RWPE1 (cell line): Measurements from ENCODE around the gene TSPO2.

ENCODE experiments used
- CTCF ChIA-PET: fragments of 350-600 bp; sonication (Branson Sonifier 250); formaldehyde crosslinking; extraction: SDS; loops from one replicate; lab custom pipeline; 2021; lab: Yijun Ruan, JAX
- POLR2A ChIA-PET: fragments of 400-600 bp; formaldehyde crosslinking; extraction: SDS; loops from one replicate; lab custom pipeline; 2020; ENCODE audit warnings: antibody characterized with exemption; ENCODE audit not compliant: low non-redundant PET; lab: Yijun Ruan, JAX
- DNase-seq: peaks from one replicate; pipeline ENCODE4 v3.0.0; 2012; ENCODE audit warnings: low spot score
- H3K27ac ChIP-seq: fragments of 450-650 bp; 2 replicates; pipeline ENCODE4 v1.5.1; 2017
- TF ChIP-seq, protein P1 (sequence below): fragments of 450-650 bp; conservative IDR thresholded peaks from 2 replicates; pipeline ENCODE4 v1.5.1; 2017; ENCODE audit warnings: low read depth, mild to moderate bottlenecking

The TSPO2 gene

DNA sequence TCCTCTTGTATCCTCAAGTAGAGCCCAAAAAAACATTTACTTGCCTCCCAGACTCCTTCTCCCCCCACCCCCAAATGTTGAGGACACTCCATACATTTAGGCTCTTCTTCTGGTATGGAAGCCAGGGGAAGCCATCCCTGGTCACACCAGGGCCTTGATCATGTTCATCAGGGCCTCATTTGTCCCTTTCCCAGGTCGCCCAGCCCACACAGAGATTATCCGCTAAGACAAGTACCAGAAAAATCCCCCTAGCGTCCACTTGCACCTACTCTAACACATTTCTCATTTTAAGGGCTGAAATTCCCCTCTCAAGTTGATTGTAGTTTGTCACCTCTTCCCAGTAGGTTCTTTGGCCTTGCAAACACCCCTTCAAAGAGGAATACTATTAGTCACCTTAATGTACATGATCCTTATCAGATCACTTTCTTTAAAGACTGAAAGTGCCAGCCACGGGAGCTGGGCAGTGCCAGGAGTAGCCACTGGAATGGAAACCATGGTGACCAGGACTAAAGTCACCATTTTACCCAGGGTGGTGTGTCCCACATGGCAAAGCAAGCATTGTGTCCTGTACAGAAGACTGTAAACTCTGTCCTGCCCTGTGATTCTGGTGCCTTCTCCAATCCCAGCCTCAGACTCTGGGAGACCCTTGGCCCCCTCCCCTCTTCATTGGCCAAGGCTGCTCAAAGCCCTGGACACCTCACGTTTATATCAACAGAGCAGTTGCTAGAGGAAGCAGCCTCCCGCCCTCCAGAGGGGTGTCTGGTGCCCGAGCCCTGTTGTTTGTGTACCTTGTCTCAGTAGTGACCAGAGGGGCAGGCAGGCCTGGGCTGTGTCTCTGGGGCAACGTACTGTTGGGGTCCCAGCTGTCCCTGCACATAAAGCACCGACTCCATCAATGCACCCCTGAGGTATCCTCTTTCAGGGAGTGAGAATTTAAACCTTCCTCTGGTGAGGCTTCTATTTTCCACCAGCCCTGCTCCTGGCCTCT lies 5.8 kb downstream of the TSPO2 start:
- no peak overlapping the region for H3K27ac ChIP-seq

DNA sequence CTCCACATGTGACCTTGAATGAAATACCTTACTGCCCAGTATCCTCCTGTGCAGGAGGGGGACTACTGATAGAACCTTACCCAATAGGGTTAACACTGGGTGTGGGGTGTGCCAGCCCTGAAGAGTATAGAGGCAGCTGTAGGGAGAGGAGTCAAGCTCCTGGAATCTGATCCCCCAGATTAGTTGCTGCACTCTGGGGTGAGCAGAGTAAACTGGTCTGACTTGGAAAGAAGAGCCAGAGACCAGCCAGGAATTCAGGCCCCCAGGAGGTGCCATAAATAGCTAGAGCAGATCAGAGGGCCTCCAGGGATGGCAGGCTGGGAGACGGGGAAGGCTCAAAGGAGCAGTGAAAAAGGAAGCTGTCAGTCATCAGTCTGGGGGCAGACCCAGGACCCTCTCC lies 7.3 kb downstream of the TSPO2 start:
- ChIA-PET CTCF (interaction anchor here (0.6 to 1.4 kb wide), 6 partner anchors 9 to 155 kb away, joined by 3 to 4 read pairs (median 4); partner anchors contain the start of gene UNC5CL), POLR2A (no interaction called here)
- no peak overlapping the region for H3K27ac ChIP-seq
- TF ChIP-seq, protein P1, sequence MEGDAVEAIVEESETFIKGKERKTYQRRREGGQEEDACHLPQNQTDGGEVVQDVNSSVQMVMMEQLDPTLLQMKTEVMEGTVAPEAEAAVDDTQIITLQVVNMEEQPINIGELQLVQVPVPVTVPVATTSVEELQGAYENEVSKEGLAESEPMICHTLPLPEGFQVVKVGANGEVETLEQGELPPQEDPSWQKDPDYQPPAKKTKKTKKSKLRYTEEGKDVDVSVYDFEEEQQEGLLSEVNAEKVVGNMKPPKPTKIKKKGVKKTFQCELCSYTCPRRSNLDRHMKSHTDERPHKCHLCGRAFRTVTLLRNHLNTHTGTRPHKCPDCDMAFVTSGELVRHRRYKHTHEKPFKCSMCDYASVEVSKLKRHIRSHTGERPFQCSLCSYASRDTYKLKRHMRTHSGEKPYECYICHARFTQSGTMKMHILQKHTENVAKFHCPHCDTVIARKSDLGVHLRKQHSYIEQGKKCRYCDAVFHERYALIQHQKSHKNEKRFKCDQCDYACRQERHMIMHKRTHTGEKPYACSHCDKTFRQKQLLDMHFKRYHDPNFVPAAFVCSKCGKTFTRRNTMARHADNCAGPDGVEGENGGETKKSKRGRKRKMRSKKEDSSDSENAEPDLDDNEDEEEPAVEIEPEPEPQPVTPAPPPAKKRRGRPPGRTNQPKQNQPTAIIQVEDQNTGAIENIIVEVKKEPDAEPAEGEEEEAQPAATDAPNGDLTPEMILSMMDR = no peak
- DNase-seq = no peak

More for the DNA sequence above, 5.8 kb downstream of the TSPO2 start:
- ChIA-PET POLR2A (no interaction called here), CTCF (interaction anchor here (0.7 to 1.4 kb wide), 4 partner anchors 9 to 153 kb away, joined by 3 to 4 read pairs (median 3); partner anchors contain the start of gene UNC5CL)
- TF ChIP-seq, protein P1 = no peak
- DNase-seq = no peak

DNA sequence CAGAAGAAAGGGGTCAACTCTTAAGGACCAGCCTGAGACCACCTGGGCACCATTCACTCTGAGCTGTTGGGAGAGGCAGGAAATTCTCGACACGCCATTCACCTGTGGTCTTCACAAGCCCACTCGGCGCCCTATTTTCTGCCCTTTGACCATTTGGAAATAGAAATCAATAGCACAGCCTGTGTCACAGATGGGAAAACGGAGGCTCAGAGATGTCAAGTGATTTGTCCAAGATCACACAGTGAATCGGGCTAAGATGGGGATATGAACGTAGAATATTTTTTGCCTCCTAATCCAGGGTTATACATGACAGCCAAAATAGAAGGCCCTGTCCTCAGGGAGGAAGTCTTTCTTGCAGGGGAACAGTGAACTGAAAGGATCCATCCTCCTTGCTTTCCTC lies 7.7 kb downstream of the TSPO2 start:
- H3K27ac ChIP-seq = no peak overlapping the region
- no peak for DNase-seq
- ChIA-PET POLR2A (no interaction called here), CTCF (interaction anchor here (1.0 kb wide), 1 partner anchor 22 kb away, joined by 4 read pairs; no protein-coding TSS in a partner anchor)
- TF ChIP-seq, protein P1 = no peak

DNA sequence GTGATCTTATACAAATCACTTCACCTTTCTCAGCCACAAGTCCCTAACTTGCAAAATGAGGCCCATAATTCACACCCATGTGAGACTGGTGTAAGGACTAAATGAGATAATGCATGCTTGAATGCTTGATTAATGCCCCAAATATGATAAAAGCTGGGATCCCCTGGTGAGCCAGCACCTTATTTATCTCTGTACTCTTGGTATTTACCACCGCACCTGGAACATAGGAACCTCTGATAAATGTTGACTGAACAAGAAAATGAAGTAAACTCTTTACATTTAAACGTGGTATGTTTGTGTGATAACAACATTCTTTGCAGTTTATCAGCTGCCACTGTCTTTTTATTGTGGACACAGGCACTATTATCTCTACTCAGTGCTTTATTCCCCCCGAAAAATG lies 8.3 kb downstream of the TSPO2 start:
- TF ChIP-seq, protein P1 = no peak
- POLR2A ChIA-PET = no interaction called here
- no peak overlapping the region for H3K27ac ChIP-seq
- DNase-seq = no peak
- CTCF ChIA-PET = interaction anchor here (1.0 kb wide), 1 partner anchor 22 kb away, joined by 4 read pairs; no protein-coding TSS in a partner anchor

DNA sequence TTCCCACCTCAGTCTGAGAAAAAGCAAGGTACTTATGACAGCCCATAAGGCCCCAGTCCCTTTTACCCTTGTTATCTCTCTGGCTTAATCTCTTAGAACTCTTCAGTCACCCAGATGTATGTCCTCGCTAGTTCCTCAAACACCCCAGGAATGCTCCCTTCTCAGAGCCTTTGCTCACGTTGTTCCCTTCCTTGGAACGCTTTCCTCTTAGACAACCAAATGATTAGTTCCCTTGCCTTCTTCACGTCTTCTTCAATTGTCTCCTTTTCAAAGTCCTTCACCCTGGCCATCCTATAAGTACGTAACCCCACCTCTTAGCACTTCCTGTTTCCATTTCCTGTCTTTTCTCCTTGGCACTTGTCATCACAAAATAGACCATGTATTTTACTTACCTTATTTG lies 9.6 kb downstream of the TSPO2 start:
- ChIA-PET POLR2A (no interaction called here), CTCF (no interaction called here)
- no peak for DNase-seq
- H3K27ac ChIP-seq = no peak overlapping the region
- TF ChIP-seq, protein P1 = no peak

DNA sequence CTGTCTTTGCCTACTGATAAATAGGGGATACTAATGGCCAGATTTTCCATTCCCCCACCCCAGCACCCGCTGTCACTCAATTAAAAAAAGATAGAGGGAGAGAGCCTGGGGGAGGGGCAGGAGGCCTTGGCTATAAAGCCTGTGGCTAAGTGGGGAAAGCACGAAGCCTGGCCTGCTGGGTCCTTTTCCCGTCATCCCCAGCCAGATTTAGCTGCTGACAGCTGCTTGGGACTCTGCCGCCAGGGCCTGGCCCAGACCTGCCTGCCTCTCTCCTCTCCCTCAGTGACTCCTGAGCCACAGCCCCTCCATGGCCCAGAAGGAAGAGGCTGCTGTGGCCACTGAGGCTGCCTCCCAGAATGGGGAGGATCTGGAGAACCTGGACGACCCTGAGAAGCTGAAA lies 10.8 kb downstream of the TSPO2 start, which contains the start of gene APOBEC2:
Gene APOBEC2, plus strand, starts transcription at position 162 of the 400 bp plus-strand sequence. Its CDS starts 146 bp downstream, at position 308.
- H3K27ac ChIP-seq = no peak within 1 kb of the TSS
- CTCF ChIA-PET = no interaction called here
- DNase-seq = no peak
- POLR2A ChIA-PET = no interaction called here
- TF ChIP-seq, protein P1 = no peak
